ENCODE measurements around the gene MTMR12. TPM values are rescaled to one million over a fixed set of nuclear protein-coding genes. Genes with fewer than 3 reads are reported as not detected.
"Not testable (repeated sequence)": the region's sequence is repeated elsewhere in the genome, so short reads cannot be mapped to it uniquely, and the experiment has no call there.

MTMR12 gene
- total and polyA plus RNA-seq, 10 of the 15 experiments (the other 5 are each of a cell fraction or from before 2014, with no cell fraction given) = 5.0 to 22.9 (median 16.3) TPM

GRCh38 chr5:32297181-32298058 is 15.3 kb downstream of the MTMR12 start:
- Histone ChIP-seq H3K27ac (ENCODE audit: control insufficient read depth, insufficient read depth) (no peak overlapping the region), H3K9ac (ENCODE audit: control insufficient read depth, insufficient read depth, low read length) (no peak overlapping the region), H3K4me1 (ENCODE audit: control insufficient read depth, insufficient read depth, low read length) (peaks cover 15% of the 10 kb centered on the region), H3K9me3 (replicated peaks; ENCODE audit: control insufficient read depth, insufficient read depth, low read length) (no peaks in the 10 kb centered on the region), H4K20me1 (ENCODE audit: control insufficient read depth, insufficient read depth) (0 out of 2 replicates have a peak, but pooled peaks cover 2% of the 10 kb centered on the region), H3K79me2 (ENCODE audit: control insufficient read depth, insufficient read depth, low read length) (peaks cover 13% of the 10 kb centered on the region), H2AFZ (ENCODE audit: control insufficient read depth, low read depth, low read length) (no peak overlapping the region), H3K36me3 (ENCODE audit: control insufficient read depth in 2 of 2, insufficient read depth in 2 of 2, low read length in 1 of 2) (peaks cover 5 to 9% of the 10 kb centered on the region in 2 experiments), H3K4me2 (ENCODE audit: control insufficient read depth, insufficient read depth) (peak overlapping the region; percentile 54), H3K4me3 (no peak overlapping the region), H3K27me3 (replicated peaks in 1 of 2; ENCODE audit: control insufficient read depth in 2 of 2, insufficient read depth in 2 of 2, low read length in 1 of 2) (no peaks in the 10 kb centered on the region)
- RAD21 ChIA-PET (ENCODE audit: unreplicated experiment) = interaction anchor here (0.7 to 1.9 kb wide), 6 partner anchors 21 to 204 kb away, joined by 3 to 8 read pairs (median 4); no protein-coding TSS in a partner anchor
- intact Hi-C loops (cut with micrococcal nuclease; ENCODE audit: unreplicated experiment) = no loop called here
- in situ Hi-C loops (cut with MboI) = no loop called here
- POLR2A ChIA-PET = interaction anchor here (0.6 to 2.1 kb wide), 2 partner anchors 10 to 709 kb away, joined by 3 to 8 read pairs; no protein-coding TSS in a partner anchor
- SMC1A ChIA-PET (ENCODE audit: uncharacterized antibody, unreplicated experiment) = interaction anchor here (0.6 to 5.6 kb wide), 7 partner anchors 13 to 330 kb away, joined by 3 to 30 read pairs (median 5); no protein-coding TSS in a partner anchor
- DNase-seq (ENCODE audit: low read depth, low spot score) = no peak
- CTCF ChIA-PET = interaction anchor here (0.6 to 1.4 kb wide), 5 partner anchors 10 to 103 kb away, joined by 3 to 5 read pairs (median 3); no protein-coding TSS in a partner anchor
- peak; percentile 14; the same call in 1 of the 3 replicates for ATAC-seq
- TF ChIP-seq BHLHE40 (IDR thresholded peaks at IDR 0.05; ENCODE audit: borderline replicate concordance in 1 of 2, low read depth in 2 of 2, low read length in 1 of 2) = no peak
- TF ChIP-seq SMC3 (IDR thresholded peaks at IDR 0.05; ENCODE audit: borderline replicate concordance, low read length) = no peak
- TF ChIP-seq MEF2A (IDR thresholded peaks at IDR 0.05; ENCODE audit: insufficient read depth, low read depth, low read length) = no peak
- TF ChIP-seq WRNIP1 (IDR thresholded peaks at IDR 0.05; ENCODE audit: borderline replicate concordance, low read depth, low read length) = no peak
- no peak for TF ChIP-seq PML (IDR thresholded peaks at IDR 0.05; ENCODE audit: low read length)
- TF ChIP-seq CBFB (IDR thresholded peaks at IDR 0.05; ENCODE audit: low read depth) = no peak
- TF ChIP-seq ELK1 (IDR thresholded peaks at IDR 0.05; ENCODE audit: low read depth, low read length) = no peak
- no peak for TF ChIP-seq ZBTB33 (IDR thresholded peaks at IDR 0.05)
- no peak for TF ChIP-seq SP1 (IDR thresholded peaks at IDR 0.05; ENCODE audit: low read depth, low read length)
- no peak for FAIRE-seq
- BruUV-seq (replicated peaks) = no TSS peak
- 100% methylated on average over 2 of the region's 2 CpGs for WGBS (ENCODE audit: insufficient coverage, insufficient replicate concordance, low lambda C conversion rate, missing lambda C conversion rate)

GRCh38 chr5:32295966-32296772 is 16.6 kb downstream of the MTMR12 start:
- H3K4me2 ChIP-seq (ENCODE audit: control insufficient read depth, insufficient read depth); H3K9ac ChIP-seq (ENCODE audit: control insufficient read depth, insufficient read depth, low read length); FAIRE-seq; intact Hi-C loops (cut with micrococcal nuclease; ENCODE audit: unreplicated experiment); H3K4me3 ChIP-seq; DNase-seq (ENCODE audit: low read depth, low spot score); in situ Hi-C loops (cut with MboI); H4K20me1 ChIP-seq (ENCODE audit: control insufficient read depth, insufficient read depth); RAD21 ChIA-PET (ENCODE audit: unreplicated experiment); BruUV-seq (replicated peaks); ATAC-seq; H2AFZ ChIP-seq (ENCODE audit: control insufficient read depth, low read depth, low read length); H3K27ac ChIP-seq (ENCODE audit: control insufficient read depth, insufficient read depth); H3K9me3 ChIP-seq (replicated peaks; ENCODE audit: control insufficient read depth, insufficient read depth, low read length); H3K27me3 ChIP-seq (replicated peaks in 1 of 2; ENCODE audit: control insufficient read depth in 2 of 2, insufficient read depth in 2 of 2, low read length in 1 of 2): not testable (repeated sequence)
- SMC1A ChIA-PET (ENCODE audit: uncharacterized antibody, unreplicated experiment) = interaction anchor here (0.9 to 5.6 kb wide), 3 partner anchors 11 to 29 kb away, joined by 3 to 30 read pairs (median 4); no protein-coding TSS in a partner anchor
- peaks cover 11% of the 10 kb centered on the region for H3K79me2 ChIP-seq (ENCODE audit: control insufficient read depth, insufficient read depth, low read length)
- peaks cover 20% of the 10 kb centered on the region for H3K4me1 ChIP-seq (ENCODE audit: control insufficient read depth, insufficient read depth, low read length)
- POLR2A ChIA-PET = interaction anchor here (0.6 to 0.7 kb wide), 2 partner anchors 12 to 13 kb away, joined by 3 read pairs; no protein-coding TSS in a partner anchor
- 93% methylated on average over 9 of the region's 9 CpGs for WGBS (ENCODE audit: insufficient coverage, insufficient replicate concordance, low lambda C conversion rate, missing lambda C conversion rate)
- H3K36me3 ChIP-seq (ENCODE audit: control insufficient read depth in 2 of 2, insufficient read depth in 2 of 2, low read length in 1 of 2) = peaks cover 5 to 10% of the 10 kb centered on the region in 2 experiments
- CTCF ChIA-PET = interaction anchor here (0.6 to 1.8 kb wide), 4 partner anchors 12 to 203 kb away, joined by 3 to 4 read pairs (median 3); no protein-coding TSS in a partner anchor
